Kidney (tissue), 14 donors: ENCODE measurements around the gene BCL3. TPM values are rescaled to one million over a fixed set of nuclear protein-coding genes. Genes with fewer than 3 reads are reported as not detected.
"Not testable (repeated sequence)": the region's sequence is repeated elsewhere in the genome, so short reads cannot be mapped to it uniquely, and the experiment has no call there.

Experiments
- DNase-seq, 5 donors: peaks; one replicate each; pipeline ENCODE4 v3.0.0-alpha.2; 2013 to 2020
- FAIRE-seq: peaks from 2 replicates; lab custom pipeline; 2012; peaks lifted over from hg19 to GRCh38; lab: Jason Lieb, UNC
- H3K27ac ChIP-seq, 2 donors: one replicate each; pipeline ENCODE4 v1.7.0; 2013; ENCODE audit warnings: low read depth in 2 of 2, low read length in 2 of 2, inconsistent platforms in 1 of 2
- H3K27me3 ChIP-seq: one replicate; pipeline ENCODE4 v1.7.1; 2013; ENCODE audit warnings: low read length, inconsistent platforms; ENCODE audit not compliant: control insufficient read depth, insufficient read depth
- H3K36me3 ChIP-seq, 3 donors: one replicate each; pipeline versions ENCODE4 v1.7.0 to v1.7.1; 2013; ENCODE audit warnings: low read length in 3 of 3, control low read depth in 1 of 3, inconsistent platforms in 1 of 3; ENCODE audit not compliant: insufficient read depth in 3 of 3, control insufficient read depth in 2 of 3
- H3K4me1 ChIP-seq, 3 donors: one replicate each; pipeline versions ENCODE4 v1.7.0 to v1.7.1; 2013; ENCODE audit warnings: low read length in 3 of 3, inconsistent platforms in 1 of 3, low read depth in 1 of 3; ENCODE audit not compliant: control insufficient read depth in 2 of 3, insufficient read depth in 2 of 3
- H3K4me3 ChIP-seq, 3 donors: one replicate each; pipeline versions ENCODE4 v1.7.0 to v1.8.1; 2013; ENCODE audit warnings: low read length in 3 of 3, control low read depth in 1 of 3, inconsistent platforms in 1 of 3
- H3K9ac ChIP-seq, 3 donors: one replicate each; pipeline versions ENCODE4 v1.7.0 to v1.7.1; 2013; ENCODE audit warnings: low read length in 3 of 3, control low read depth in 1 of 3, inconsistent platforms in 1 of 3
- H3K9me3 ChIP-seq, 3 donors: one replicate each; pipeline versions ENCODE4 v1.7.0 to v1.7.1; 2013; ENCODE audit warnings: low read length in 3 of 3, control low read depth in 1 of 3, inconsistent platforms in 1 of 3; ENCODE audit not compliant: control insufficient read depth in 2 of 3, insufficient read depth in 1 of 3
- intact Hi-C: fragments of 100-400 bp; cut with DNase I; formaldehyde crosslinking; loops from one replicate; pipeline ENCODE4 v1.11.1; 2022
- polyA plus RNA-seq: library from polyadenylated mRNA; stranded (reverse); fragments of 350-450 nt; fragmentation: Illumina TruSeq; extraction: RNeasy Lipid Tissue Mini Kit (QIAGEN cat#74804); gene quantifications from one replicate; pipeline ENCODE4 v1.2.3, GENCODE V29; 2014; ENCODE audit warnings: low read depth, low replicate concordance; ENCODE audit not compliant: insufficient read depth
- total RNA-seq: library from RNA; stranded (reverse); fragmentation: NEBNext Ultra II Directional; extraction: Animal tissue kit (Norgen Biotek cat#: 25700); gene quantifications from one replicate; pipeline ENCODE4 v1.2.1, GENCODE V29; 2021
- TF ChIP-seq, protein P1 (sequence below): IDR thresholded peaks from 3 replicates; pipeline ENCODE4 v1.5.1; 2012; ENCODE audit warnings: mild to moderate bottlenecking, moderate library complexity, borderline replicate concordance; ENCODE audit not compliant: insufficient read depth; ENCODE audit errors: extremely low read depth
- donor health status: control.
- donor health status: control.
- donor health status: control.
- donor health status: control.
- donor health status: control.
- donor health status: DM: yes; HTN: yes; CAD: no.
- donor health status: Normal renal cell carcinoma (clear cell type).

BCL3 gene
- total and polyA plus RNA-seq, 2 donors from 2014 or later, result 23.2 to 86.8 TPM

- no peak overlapping the region for H3K27ac ChIP-seq
Observed at GRCh38 chr19:44779150-44779549, 30.6 kb downstream of the BCL3 start.

DNA sequence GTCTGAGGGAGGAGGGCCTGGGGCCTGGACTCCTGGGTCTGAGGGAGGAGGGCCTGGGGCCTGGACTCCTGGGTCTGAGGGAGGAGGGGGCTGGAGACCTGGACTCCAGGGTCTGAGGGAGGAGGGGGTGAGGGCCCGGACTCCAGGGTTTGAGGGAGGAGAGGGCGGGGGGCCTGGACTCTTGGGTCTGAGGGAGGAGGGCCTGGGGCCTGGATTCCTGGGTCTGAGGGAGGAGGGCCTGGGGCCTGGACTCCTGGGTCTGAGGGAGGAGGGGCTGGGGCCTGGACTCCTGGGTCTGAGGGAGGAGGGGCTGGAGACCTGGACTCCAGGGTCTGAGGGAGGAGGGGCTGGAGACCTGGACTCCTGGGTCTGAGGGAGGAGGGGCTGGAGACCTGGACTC, 33.2 kb downstream of the BCL3 start:
- H3K9me3 ChIP-seq, H3K36me3 ChIP-seq, FAIRE-seq, intact Hi-C loops, H3K27me3 ChIP-seq, H3K4me3 ChIP-seq, H3K4me1 ChIP-seq, H3K27ac ChIP-seq, H3K9ac ChIP-seq, DNase-seq: not testable (repeated sequence)

More at GRCh38 chr19:44779150-44779549, 30.6 kb downstream of the BCL3 start:
- no peaks in the 10 kb centered on the region for H3K27me3 ChIP-seq
- H3K4me1 ChIP-seq, result peaks cover 0 to 5% (median 0%) of the 10 kb centered on the region in 3 donors
- DNase-seq (no peak), FAIRE-seq (no peak)
- no peak overlapping the region for H3K4me3 ChIP-seq
- intact Hi-C loops, result no loop called here
- TF ChIP-seq, protein P1, sequence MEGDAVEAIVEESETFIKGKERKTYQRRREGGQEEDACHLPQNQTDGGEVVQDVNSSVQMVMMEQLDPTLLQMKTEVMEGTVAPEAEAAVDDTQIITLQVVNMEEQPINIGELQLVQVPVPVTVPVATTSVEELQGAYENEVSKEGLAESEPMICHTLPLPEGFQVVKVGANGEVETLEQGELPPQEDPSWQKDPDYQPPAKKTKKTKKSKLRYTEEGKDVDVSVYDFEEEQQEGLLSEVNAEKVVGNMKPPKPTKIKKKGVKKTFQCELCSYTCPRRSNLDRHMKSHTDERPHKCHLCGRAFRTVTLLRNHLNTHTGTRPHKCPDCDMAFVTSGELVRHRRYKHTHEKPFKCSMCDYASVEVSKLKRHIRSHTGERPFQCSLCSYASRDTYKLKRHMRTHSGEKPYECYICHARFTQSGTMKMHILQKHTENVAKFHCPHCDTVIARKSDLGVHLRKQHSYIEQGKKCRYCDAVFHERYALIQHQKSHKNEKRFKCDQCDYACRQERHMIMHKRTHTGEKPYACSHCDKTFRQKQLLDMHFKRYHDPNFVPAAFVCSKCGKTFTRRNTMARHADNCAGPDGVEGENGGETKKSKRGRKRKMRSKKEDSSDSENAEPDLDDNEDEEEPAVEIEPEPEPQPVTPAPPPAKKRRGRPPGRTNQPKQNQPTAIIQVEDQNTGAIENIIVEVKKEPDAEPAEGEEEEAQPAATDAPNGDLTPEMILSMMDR, result no peak
- no peaks in the 10 kb centered on the region for H3K36me3 ChIP-seq
- no peaks in the 10 kb centered on the region for H3K9me3 ChIP-seq
- H3K9ac ChIP-seq, result no peak overlapping the region

- TF ChIP-seq, protein P1, result no peak
- H3K36me3 ChIP-seq, result peaks cover 0 to 3% (median 0%) of the 10 kb centered on the region in 3 donors
- H3K27ac ChIP-seq, result no peak overlapping the region
- DNase-seq (no peak), FAIRE-seq (no peak)
- H3K4me1 ChIP-seq, result no peaks in the 10 kb centered on the region
- no peak overlapping the region for H3K4me3 ChIP-seq
- H3K9ac ChIP-seq, result no peak overlapping the region
- intact Hi-C loops, result no loop called here
- H3K27me3 ChIP-seq, result no peaks in the 10 kb centered on the region
- no peaks in the 10 kb centered on the region for H3K9me3 ChIP-seq
Observed at GRCh38 chr19:44782729-44783128, 34.2 kb downstream of the BCL3 start.

DNA sequence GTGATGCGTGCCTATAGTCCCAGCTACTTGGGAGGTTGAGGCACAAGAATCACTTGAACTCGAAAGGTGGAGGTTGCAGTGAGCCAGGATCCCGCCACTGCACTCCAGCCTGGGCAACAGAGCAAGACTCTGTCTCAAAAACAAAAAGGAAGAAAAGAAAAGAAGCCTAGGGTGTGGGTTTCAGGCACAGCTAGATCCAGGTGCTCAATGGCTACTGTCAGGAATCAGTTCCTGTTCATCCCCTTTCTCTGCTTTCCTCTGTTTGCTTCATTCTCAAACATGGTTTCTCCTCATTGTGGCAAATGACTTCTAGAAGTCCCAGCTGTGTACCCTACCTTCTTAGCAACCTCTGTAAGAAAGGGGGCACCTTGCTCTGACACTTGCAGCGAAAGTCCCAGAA, 35.0 kb downstream of the BCL3 start:
- H3K9ac ChIP-seq, result no peak overlapping the region
- no peak overlapping the region for H3K27ac ChIP-seq
- H3K27me3 ChIP-seq, result no peaks in the 10 kb centered on the region
- intact Hi-C loops, result no loop called here
- FAIRE-seq (no peak), DNase-seq (no peak)
- H3K4me3 ChIP-seq, result no peak overlapping the region
- TF ChIP-seq, protein P1, result no peak
- H3K4me1 ChIP-seq, result no peaks in the 10 kb centered on the region
- H3K9me3 ChIP-seq, result no peaks in the 10 kb centered on the region
- peaks cover 0 to 3% (median 0%) of the 10 kb centered on the region in 3 donors for H3K36me3 ChIP-seq
